GF-D8 (cell line): ENCODE results near the gene DEDD.
"Not testable (repeated sequence)": the region's sequence is repeated elsewhere in the genome, so short reads cannot be mapped to it uniquely, and the experiment has no call there.

Source experiments
- DNase-seq: peaks from one replicate; lab custom pipeline; 2025; lab: John Stamatoyannopoulos, UW

Gene DEDD

GRCh38 chr1:161127649-161128048 lies 4.8 kb downstream of the DEDD start:
- DNase-seq: peak; percentile 89

DNA sequence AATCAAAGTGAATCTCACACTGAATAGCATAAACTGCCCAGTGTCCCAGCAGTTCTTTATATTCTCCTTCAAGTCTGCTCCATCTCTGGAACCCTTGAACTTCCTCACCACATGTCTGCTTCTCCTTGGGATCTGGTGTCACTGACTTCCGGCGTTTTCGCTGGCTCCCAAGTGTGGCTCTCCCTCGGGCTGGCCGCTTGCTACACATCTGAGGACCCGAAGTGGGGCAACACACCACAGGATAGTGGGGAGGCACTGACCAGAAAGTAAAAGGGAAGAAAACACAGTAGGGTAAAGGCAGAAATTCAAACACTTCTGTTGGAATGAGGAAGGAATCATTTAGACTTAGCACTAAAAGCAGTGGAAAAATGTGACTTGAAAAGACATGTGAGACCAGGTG lies 9.5 kb downstream of the DEDD start:
- DNase-seq: no peak

- DNase-seq: peak; percentile 13
Measured at GRCh38 chr1:161121834-161122233, 10.6 kb downstream of the DEDD start.

GRCh38 chr1:161121042-161121650 lies 11.3 kb downstream of the DEDD start:
- no peak for DNase-seq

- DNase-seq: peak; percentile 26
Measured at GRCh38 chr1:161119092-161119903, 13.2 kb downstream of the DEDD start.

DNA sequence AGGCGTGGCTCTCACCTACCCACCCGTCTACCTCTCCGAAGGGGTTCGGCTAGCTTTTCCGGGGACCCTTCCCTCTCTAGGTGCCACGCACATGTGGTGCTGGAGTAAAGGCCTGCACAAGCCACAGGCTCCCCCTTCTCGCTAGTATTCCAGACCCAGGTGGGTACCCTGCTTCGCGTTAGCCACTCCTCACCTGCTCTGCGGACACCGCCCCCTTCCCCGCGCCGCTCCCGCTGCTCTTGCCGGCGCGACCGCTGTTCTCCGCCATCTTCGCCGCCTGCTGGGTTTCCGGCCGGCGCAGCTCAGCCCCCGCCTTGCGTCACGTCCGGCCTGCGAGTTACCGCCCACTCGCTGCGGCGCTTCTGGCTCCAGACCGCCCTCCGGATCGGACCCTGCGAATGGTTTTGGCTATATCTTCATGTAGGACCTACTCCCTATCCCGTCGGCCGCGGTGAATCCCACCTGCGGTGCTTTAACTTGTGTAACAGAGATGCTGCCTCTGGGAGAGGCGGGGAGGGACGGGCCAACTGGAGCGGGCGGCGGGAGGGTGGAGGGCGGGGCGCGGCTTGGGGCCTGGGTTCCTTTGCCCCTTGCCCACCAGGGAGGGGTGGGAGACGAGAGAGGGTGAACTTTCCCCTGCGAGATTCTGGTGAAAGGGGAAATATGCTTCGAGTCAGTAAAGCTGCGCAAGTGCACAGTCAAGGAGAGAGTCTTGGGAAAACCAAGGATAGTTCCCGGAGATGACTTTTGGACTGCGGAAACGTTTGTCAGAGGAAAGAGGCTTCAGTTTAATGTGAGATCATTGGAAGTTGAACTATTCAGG lies 14.5 kb downstream of the DEDD start, which contains the start of the genes NIT1 and PFDN2:
TSS of gene NIT1 (plus strand) at position 347 of the 823 bp plus-strand sequence. CDS start at position 419, 72 bp downstream.
TSS of gene PFDN2 (minus strand) at position 279 of the 823 bp plus-strand sequence. CDS start at position 268, 11 bp downstream.
- peak; percentile 33 for DNase-seq

DNA sequence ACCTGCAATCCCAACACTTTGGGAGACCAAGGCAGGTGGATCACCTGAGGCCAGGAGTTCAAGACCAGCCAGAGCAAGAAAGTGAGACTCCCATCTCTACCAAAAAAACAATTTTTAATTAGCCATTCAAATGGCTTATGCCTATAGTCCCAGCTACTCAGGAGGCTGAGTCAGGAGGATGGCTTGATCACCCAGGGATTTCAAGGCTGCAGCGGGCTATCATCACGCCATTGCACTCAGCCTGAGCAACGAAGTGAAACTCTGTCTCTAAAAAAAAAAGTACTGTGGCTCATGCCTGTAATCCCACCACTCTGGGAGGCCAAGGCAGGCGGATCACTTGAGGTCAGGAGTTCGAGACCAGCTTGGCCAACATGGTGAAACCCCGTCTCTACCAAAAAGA lies 16.5 kb downstream of the DEDD start:
- not testable (repeated sequence) for DNase-seq

- no peak for DNase-seq
Measured at GRCh38 chr1:161115132-161115711, 17.2 kb downstream of the DEDD start.

GRCh38 chr1:161114556-161114955 lies 17.9 kb downstream of the DEDD start:
- DNase-seq: no peak

- no peak for DNase-seq
Measured at GRCh38 chr1:161113915-161114314, 18.6 kb downstream of the DEDD start.

- no peak for DNase-seq
Measured at GRCh38 chr1:161111527-161111926, 20.9 kb downstream of the DEDD start.

DNA sequence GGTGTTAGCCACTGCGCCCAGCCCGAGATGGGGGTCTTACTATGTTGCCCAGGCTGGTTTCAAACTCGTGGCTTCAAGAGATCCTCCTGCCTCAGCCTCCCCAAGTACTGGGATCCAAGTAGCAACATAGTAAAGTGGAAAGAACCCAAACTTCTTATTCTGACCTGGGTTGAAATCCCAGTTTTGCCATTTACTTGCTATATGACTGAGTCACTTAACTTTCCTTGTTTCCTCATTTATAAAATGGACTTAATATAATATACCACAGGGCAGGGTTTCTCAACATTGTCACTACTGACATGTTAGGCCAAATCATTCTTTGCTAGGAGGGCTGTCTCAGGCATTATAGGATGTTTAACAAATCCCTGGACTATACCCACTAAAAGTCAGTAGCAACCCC lies 21.4 kb downstream of the DEDD start:
- no peak for DNase-seq

DNA sequence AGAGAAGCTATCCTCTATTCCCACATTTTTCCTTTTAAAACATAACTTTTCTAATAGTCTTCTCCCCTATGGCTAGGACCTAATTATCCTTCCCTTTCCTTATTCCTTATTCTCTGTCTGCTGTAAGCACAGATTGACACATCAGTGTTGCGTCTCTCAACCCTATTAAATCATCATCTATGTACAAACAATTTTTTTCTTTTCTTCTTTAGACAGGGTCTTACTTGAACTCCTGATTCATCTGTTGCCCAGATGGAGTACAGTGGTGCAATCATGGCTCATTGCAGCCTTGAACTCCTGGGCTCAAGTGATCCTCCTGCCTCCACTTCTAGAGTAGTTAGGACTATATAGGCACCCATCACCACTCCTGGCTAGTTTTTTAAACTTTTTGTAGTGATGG lies 26.0 kb downstream of the DEDD start:
- DNase-seq: no peak

DNA sequence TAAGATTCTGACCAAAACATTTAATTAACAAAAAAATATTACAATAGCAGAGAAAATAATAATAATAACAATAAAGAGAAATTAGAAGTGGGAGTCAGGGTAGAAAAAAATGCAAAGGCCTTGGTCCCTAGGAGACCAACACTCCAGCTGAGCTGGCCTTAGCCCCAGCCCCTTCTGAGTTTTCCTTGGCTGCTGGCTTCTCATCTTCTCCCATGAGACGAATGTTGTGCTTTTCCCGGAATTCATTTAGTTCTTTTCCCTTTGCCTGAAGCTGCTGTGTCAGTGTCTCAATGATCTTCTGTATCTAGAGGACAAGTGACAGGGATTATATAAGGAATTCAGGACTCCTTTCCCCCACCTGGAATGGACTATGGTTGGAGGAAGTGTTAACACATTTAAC lies 31.9 kb downstream of the DEDD start:
- no peak for DNase-seq

DNA sequence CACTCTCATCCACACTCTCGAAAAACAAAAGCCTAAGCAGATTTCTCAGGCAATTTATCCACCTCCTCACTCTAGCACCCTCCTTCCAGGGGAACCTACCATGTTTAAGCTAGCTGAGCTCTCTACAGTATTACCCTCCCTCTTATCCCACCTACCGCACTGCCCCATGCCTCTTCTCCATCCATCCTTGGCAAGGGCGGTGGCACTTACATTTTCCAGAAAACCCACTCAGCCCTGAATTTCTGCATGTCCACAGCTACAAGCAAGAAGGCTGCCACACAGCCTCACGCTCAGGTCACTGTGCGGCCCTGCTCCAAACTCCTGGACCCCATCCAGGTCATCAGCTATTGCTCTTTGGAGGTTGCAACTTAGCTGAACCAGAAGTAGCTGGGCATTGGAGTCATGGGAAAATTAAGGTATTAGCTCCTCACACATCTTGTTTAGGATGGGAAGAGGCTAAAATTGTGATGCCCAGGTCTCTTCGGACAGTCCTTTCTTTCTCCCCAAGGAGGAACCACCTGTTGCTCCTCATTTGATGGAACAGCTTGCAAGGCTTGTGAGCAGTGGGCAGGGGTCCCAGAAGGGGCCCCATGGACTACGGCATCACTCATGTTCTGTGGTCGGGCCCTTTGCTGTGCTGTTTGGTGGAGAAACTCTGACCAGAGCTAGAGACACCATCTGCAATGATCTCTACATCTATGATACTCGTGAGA lies 33.2 kb downstream of the DEDD start:
- no peak for DNase-seq

- DNase-seq: no peak
Measured at GRCh38 chr1:161098210-161099068, 34.0 kb downstream of the DEDD start, which contains the start of gene KLHDC9. Gene KLHDC9, plus strand, starts transcription at chr1:161098361. Its CDS starts 175 bp downstream, at chr1:161098536.

GRCh38 chr1:161096530-161096929 lies 35.9 kb downstream of the DEDD start:
- no peak for DNase-seq

DNA sequence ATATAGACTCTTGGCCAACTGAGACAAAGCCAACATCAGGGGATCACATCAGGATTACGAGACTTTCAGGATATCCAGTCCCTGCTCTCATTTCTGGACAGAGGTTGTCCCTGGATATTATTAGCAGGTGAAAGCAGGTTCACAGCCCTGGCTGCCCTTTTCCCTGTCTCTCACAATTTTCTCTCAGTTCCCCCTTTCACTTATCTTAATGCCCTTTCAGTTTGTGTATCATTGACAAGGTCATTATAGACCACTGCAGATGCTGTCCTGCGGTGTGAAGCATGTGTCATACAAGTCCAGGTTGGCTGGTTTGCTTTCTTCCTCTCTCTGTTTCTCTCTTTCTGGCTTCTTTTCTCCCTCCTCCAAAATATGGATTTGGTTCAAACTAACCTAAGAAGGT lies 36.5 kb downstream of the DEDD start:
- DNase-seq: no peak

GRCh38 chr1:161095230-161095629 lies 37.2 kb downstream of the DEDD start:
- DNase-seq: no peak

DNA sequence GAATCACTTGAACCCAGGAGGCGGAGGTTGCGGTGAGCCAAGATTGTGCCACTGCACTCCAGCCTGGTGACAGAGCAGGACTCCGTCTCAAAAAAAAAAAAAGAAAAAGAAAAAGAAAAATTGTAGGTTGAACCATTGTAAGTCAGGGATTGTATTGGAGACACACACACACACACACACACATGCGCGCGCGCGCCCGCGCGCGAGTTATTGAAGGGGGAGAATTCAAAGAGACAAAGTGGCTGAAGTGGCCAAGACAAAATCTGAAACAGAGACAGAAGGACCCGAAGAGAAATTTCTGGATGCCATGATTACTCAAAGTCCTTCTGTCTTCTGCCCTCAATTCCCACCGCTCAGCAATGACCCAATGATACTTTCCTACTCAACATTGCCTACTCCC lies 38.0 kb downstream of the DEDD start:
- DNase-seq: no peak
